ENCODE data around the gene ARHGAP45. TPM values are rescaled to one million over a fixed set of nuclear protein-coding genes. Genes with fewer than 3 reads are reported as not detected.
A peak's percentile ranks its signal among the peaks of the same experiment; 100 is the strongest.

Gene ARHGAP45
- total RNA-seq, 2 donors from 2014 or later: 171 to 174 TPM

GRCh38 chr19:1028062-1028926 lies 38.7 kb upstream of the ARHGAP45 start:
- peaks cover 19 to 26% of the 10 kb centered on the region in 2 donors for H3K36me3 Mint-ChIP-seq
- DNase-seq (ENCODE audit: low spot score in 2 of 2) (no peak), ATAC-seq (peak; percentile 29 to 56)
- peak overlapping the region in 1 of 2 donors; percentile 86 for H3K27ac Mint-ChIP-seq
- peaks cover 0 to 2% of the 10 kb centered on the region in 2 donors for H3K9me3 Mint-ChIP-seq

GRCh38 chr19:1032264-1032867 lies 34.6 kb upstream of the ARHGAP45 start:
- Mint-ChIP-seq H3K9me3 (peaks cover 0 to 4% of the 10 kb centered on the region in 2 donors), H3K27ac (no peak overlapping the region), H3K36me3 (peaks cover 22 to 40% of the 10 kb centered on the region in 2 donors)
- no peak for DNase-seq (ENCODE audit: low spot score in 2 of 2)
- ATAC-seq: no peak

GRCh38 chr19:1035998-1036621 lies 30.9 kb upstream of the ARHGAP45 start:
- Mint-ChIP-seq H3K27ac (peak overlapping the region in 1 of 2 donors; percentile 22), H3K36me3 (peaks cover 13 to 56% of the 10 kb centered on the region in 2 donors), H3K9me3 (peaks cover 0 to 4% of the 10 kb centered on the region in 2 donors)
- DNase-seq (ENCODE audit: low spot score in 2 of 2) (no peak), ATAC-seq (no peak)

GRCh38 chr19:1037621-1038064 lies 29.3 kb upstream of the ARHGAP45 start:
- no peak for DNase-seq (ENCODE audit: low spot score in 2 of 2)
- Mint-ChIP-seq H3K9me3 (peaks cover 0 to 4% of the 10 kb centered on the region in 2 donors), H3K27ac (peak overlapping the region; percentile 86 to 87), H3K36me3 (peaks cover 8 to 49% of the 10 kb centered on the region in 2 donors)
- ATAC-seq: no peak

GRCh38 chr19:1038978-1039645 lies 27.9 kb upstream of the ARHGAP45 start:
- H3K9me3 Mint-ChIP-seq: no peaks in the 10 kb centered on the region
- H3K27ac Mint-ChIP-seq: peak overlapping the region in 1 of 2 donors; percentile 87
- H3K36me3 Mint-ChIP-seq: peaks cover 8 to 39% of the 10 kb centered on the region in 2 donors
- ATAC-seq (no peak), DNase-seq (ENCODE audit: low spot score in 2 of 2) (no peak)

GRCh38 chr19:1039646-1040475 lies 27.1 kb upstream of the ARHGAP45 start, which contains the start of gene ABCA7:
ABCA7 (plus strand) TSS chr19:1040107; CDS start chr19:1041362, 1,255 bp downstream.
- Mint-ChIP-seq H3K36me3 (peaks cover 8 to 39% of the 10 kb centered on the region in 2 donors), H3K27ac (peak within 1 kb of the TSS; percentile 82 to 87), H3K9me3 (no peaks in the 10 kb centered on the region)
- ATAC-seq (peak; percentile 93 to 94), DNase-seq (ENCODE audit: low spot score in 2 of 2) (peak; percentile 99 to 100)

- H3K27ac Mint-ChIP-seq: peak overlapping the region in 1 of 2 donors; percentile 87
Measured at GRCh38 chr19:1040476-1041271, 26.3 kb upstream of the ARHGAP45 start.

GRCh38 chr19:1041272-1041834 lies 25.6 kb upstream of the ARHGAP45 start:
- H3K9me3 Mint-ChIP-seq: no peaks in the 10 kb centered on the region
- H3K36me3 Mint-ChIP-seq: peaks cover 8 to 25% of the 10 kb centered on the region in 2 donors
- no peak for ATAC-seq
- peak overlapping the region in 1 of 2 donors; percentile 87 for H3K27ac Mint-ChIP-seq
- DNase-seq (ENCODE audit: low spot score in 2 of 2): no peak

More at GRCh38 chr19:1040476-1041271, 26.3 kb upstream of the ARHGAP45 start:
- peak; percentile 90 to 93 for DNase-seq (ENCODE audit: low spot score in 2 of 2)
- Mint-ChIP-seq H3K36me3 (peaks cover 8 to 32% of the 10 kb centered on the region in 2 donors), H3K9me3 (no peaks in the 10 kb centered on the region)
- ATAC-seq: peak; percentile 69 to 71

- H3K27ac Mint-ChIP-seq: no peak overlapping the region
- H3K36me3 Mint-ChIP-seq: peaks cover 8 to 20% of the 10 kb centered on the region in 2 donors
- DNase-seq (ENCODE audit: low spot score in 2 of 2) (no peak), ATAC-seq (no peak)
- no peaks in the 10 kb centered on the region for H3K9me3 Mint-ChIP-seq
Measured at GRCh38 chr19:1041835-1042685, 24.9 kb upstream of the ARHGAP45 start.

GRCh38 chr19:1042689-1043511 lies 24.1 kb upstream of the ARHGAP45 start:
- DNase-seq (ENCODE audit: low spot score in 2 of 2) (no peak), ATAC-seq (no peak)
- Mint-ChIP-seq H3K36me3 (peaks cover 2 to 11% of the 10 kb centered on the region in 2 donors), H3K9me3 (no peaks in the 10 kb centered on the region), H3K27ac (no peak overlapping the region)

GRCh38 chr19:1045247-1045603 lies 21.7 kb upstream of the ARHGAP45 start:
- peak; percentile 11 to 71 for ATAC-seq
- no peak overlapping the region for H3K27ac Mint-ChIP-seq
- H3K9me3 Mint-ChIP-seq: no peaks in the 10 kb centered on the region
- DNase-seq (ENCODE audit: low spot score in 2 of 2): peak in 1 of 2 donors; percentile 79
- H3K36me3 Mint-ChIP-seq: no peaks in the 10 kb centered on the region

- ATAC-seq (no peak), DNase-seq (ENCODE audit: low spot score in 2 of 2) (no peak)
- no peak overlapping the region for H3K27ac Mint-ChIP-seq
- H3K9me3 Mint-ChIP-seq: no peaks in the 10 kb centered on the region
- H3K36me3 Mint-ChIP-seq: no peaks in the 10 kb centered on the region
Measured at GRCh38 chr19:1046117-1046626, 20.8 kb upstream of the ARHGAP45 start.

Data from activated naive CD4-positive, alpha-beta T cell treated with anti-CD3 and anti-CD28 coated beads, Interleukin-2, amount 50 U/mL, for 72 hours (primary cell).